Gastrocnemius medialis (tissue), 4 donors: ENCODE measurements around the gene DBP. TPM values are rescaled to one million over a fixed set of nuclear protein-coding genes. Genes with fewer than 3 reads are reported as not detected.

Experiments used
- ATAC-seq, 2 donors: fragments of 150-250 bp; one replicate each; pipeline ENCODE4 v1.9.1; 2016
- DNase-seq, 2 donors: peaks; one replicate each; pipeline ENCODE4 v3.0.0-alpha.2; 2019
- H3K27ac ChIP-seq, 4 donors: fragments of 200-600 bp; sonication (generic); 1 replicate in 1 of 4; 2 replicates in 3 of 4; pipeline ENCODE4 v1.5.1; 2016 to 2018; ENCODE audit warnings: mild to moderate bottlenecking in 2 of 4, moderate library complexity in 1 of 4
- H3K27me3 ChIP-seq, 3 donors: fragments of 200-600 bp; sonication (generic) in 2 of 3; 1 replicate in 1 of 3; 2 replicates in 2 of 3; pipeline versions ENCODE4 v1.5.1 to v1.6.0; 2016 to 2019; ENCODE audit warnings: mild to moderate bottlenecking in 1 of 3, moderate library complexity in 1 of 3
- H3K36me3 ChIP-seq, 2 donors: fragments of 200-600 bp; sonication (generic) in 1 of 2; one replicate each; pipeline ENCODE4 v1.5.1; 2017 to 2018
- H3K4me1 ChIP-seq, 2 donors: fragments of 200-600 bp; sonication (generic) in 1 of 2; one replicate each; pipeline ENCODE4 v1.5.1; 2016 to 2017; ENCODE audit warnings: mild to moderate bottlenecking in 2 of 2
- H3K4me3 ChIP-seq, 4 donors: fragments of 200-600 bp; sonication (generic) in 3 of 4; 1 replicate in 1 of 4; 2 replicates in 3 of 4; pipeline ENCODE4 v1.5.1; 2016 to 2019; ENCODE audit warnings: mild to moderate bottlenecking in 2 of 4
- H3K9me3 ChIP-seq, 3 donors: fragments of 200-600 bp; sonication (generic) in 2 of 3; 1 replicate in 1 of 3; 2 replicates in 2 of 3; pipeline ENCODE4 v1.5.1; 2016 to 2019
- POLR2A ChIP-seq, 2 donors: fragments of 450-650 bp; IDR thresholded peaks; one replicate each; pipeline ENCODE4 v1.6.1; 2017; ENCODE audit warnings: antibody characterized with exemption in 2 of 2, mild to moderate bottlenecking in 2 of 2, moderate library complexity in 2 of 2
- in situ Hi-C, 4 donors: fragments of 200-750 bp; cut with MboI; loops; one replicate each; pipeline versions ENCODE4 v1.15.0 to v1.8.0; 2017; ENCODE audit warnings: low sequenced_read_pairs in 4 of 4
- intact Hi-C: fragments of 100-400 bp; cut with DNase I; formaldehyde crosslinking; loops from one replicate; pipeline ENCODE4 v1.15.1; 2023; ENCODE audit warnings: low total_unique reads
- total RNA-seq, 4 donors: library from RNA; depleted of rRNA; stranded (reverse); fragments of >200 nt; gene quantifications; one replicate each; pipeline versions ENCODE4 v1.1.0 to v1.2.3, GENCODE V29; 2016
- TF ChIP-seq, protein P1 (sequence below), 5 experiments: fragments of 450-650 bp in 3 of 5; fragments of 200-600 bp in 2 of 5; sonication (generic) in 2 of 5; IDR thresholded peaks in 4 of 5; conservative IDR thresholded peaks in 1 of 5; 1 replicate in 4 of 5; 2 replicates in 1 of 5; pipeline ENCODE4 v1.5.1; 2016 to 2019; ENCODE audit warnings: antibody characterized with exemption in 5 of 5, mild to moderate bottlenecking in 3 of 5, moderate library complexity in 3 of 5

Gene DBP
- total RNA-seq, 4 donors from 2014 or later = 1.7 to 12.9 (median 4.4) TPM

DNA sequence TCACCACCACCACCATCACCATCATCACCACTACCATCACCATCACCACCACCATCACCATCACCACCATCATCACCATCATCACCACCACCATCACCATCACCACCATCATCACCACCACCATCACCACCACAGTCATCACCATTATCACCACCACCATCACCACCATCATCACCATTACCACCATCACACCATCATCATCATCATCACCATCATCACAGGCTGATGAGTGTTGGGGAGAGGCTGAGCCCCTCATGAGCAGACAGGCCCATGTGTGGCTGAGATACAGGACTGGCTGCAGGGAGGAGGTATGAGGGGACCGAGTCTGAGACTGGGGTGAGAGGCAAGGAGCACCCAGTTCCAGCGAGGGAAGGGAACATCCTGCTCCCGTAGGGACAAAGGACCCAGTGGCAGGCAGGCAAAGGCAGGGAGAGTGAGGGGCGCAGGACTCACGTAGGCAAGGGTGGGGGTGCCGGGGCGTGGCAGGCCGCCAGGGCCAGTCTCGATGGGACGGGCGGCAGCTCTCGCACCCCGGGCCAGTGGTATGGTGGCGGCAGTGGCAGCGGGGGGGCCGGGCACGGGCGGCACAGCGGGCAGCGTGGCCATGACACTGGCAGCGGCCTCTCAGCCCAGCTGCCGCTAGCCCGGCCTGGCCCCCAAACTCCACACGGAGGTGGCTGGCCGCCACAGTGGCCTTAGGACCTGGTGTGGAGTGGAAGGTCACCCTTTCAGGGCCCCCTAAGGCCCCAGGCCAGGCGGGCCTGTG, 32.9 kb upstream of the DBP start:
- in situ Hi-C loops = loop anchor here in 1 of 4 donors (10.0 kb wide), 1 partner anchor 175 kb away; no protein-coding TSS in a partner anchor
- no peaks in the 10 kb centered on the region for H3K27me3 ChIP-seq
- peaks cover 2 to 3% of the 10 kb centered on the region in 2 donors for H3K4me1 ChIP-seq
- H3K36me3 ChIP-seq = no peaks in the 10 kb centered on the region
- ATAC-seq (no peak), DNase-seq (no peak)
- no peak overlapping the region for H3K4me3 ChIP-seq
- intact Hi-C loops = loop anchor here (10.0 kb wide), 1 partner anchor 175 kb away; no protein-coding TSS in a partner anchor
- H3K9me3 ChIP-seq = no peaks in the 10 kb centered on the region
- no peak for TF ChIP-seq POLR2A (IDR thresholded peaks at IDR 0.05)
- TF ChIP-seq, protein P1, sequence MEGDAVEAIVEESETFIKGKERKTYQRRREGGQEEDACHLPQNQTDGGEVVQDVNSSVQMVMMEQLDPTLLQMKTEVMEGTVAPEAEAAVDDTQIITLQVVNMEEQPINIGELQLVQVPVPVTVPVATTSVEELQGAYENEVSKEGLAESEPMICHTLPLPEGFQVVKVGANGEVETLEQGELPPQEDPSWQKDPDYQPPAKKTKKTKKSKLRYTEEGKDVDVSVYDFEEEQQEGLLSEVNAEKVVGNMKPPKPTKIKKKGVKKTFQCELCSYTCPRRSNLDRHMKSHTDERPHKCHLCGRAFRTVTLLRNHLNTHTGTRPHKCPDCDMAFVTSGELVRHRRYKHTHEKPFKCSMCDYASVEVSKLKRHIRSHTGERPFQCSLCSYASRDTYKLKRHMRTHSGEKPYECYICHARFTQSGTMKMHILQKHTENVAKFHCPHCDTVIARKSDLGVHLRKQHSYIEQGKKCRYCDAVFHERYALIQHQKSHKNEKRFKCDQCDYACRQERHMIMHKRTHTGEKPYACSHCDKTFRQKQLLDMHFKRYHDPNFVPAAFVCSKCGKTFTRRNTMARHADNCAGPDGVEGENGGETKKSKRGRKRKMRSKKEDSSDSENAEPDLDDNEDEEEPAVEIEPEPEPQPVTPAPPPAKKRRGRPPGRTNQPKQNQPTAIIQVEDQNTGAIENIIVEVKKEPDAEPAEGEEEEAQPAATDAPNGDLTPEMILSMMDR (IDR thresholded peaks at IDR 0.05 in 4 of 5, conservative IDR thresholded peaks at IDR 0.05 in 1 of 5) = no peak
- H3K27ac ChIP-seq = no peak overlapping the region

DNA sequence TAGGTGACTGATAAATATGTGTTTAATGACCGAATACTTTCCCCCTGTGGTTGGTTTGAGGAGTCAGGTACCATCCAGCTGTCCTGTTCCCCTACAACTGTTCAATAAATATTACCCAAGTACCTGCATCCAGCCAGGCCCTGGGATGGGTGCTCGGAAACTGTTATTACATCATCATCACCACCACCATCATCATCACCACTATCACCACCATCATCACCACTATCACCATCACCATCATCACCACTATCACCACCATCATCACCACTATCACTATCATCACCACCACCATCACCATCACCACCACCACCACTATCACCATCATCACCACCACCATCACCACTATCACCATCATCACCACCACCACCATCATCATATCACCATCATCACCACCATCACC, 31.6 kb upstream of the DBP start:
- no peaks in the 10 kb centered on the region for H3K4me1 ChIP-seq
- TF ChIP-seq, protein P1 (IDR thresholded peaks at IDR 0.05 in 4 of 5, conservative IDR thresholded peaks at IDR 0.05 in 1 of 5) = no peak
- no peak for TF ChIP-seq POLR2A (IDR thresholded peaks at IDR 0.05)
- intact Hi-C loops (no loop called here), in situ Hi-C loops (no loop called here)
- H3K36me3 ChIP-seq = no peaks in the 10 kb centered on the region
- no peak overlapping the region for H3K4me3 ChIP-seq
- H3K27ac ChIP-seq = no peak overlapping the region
- no peaks in the 10 kb centered on the region for H3K27me3 ChIP-seq
- DNase-seq (no peak), ATAC-seq (no peak)
- no peaks in the 10 kb centered on the region for H3K9me3 ChIP-seq

DNA sequence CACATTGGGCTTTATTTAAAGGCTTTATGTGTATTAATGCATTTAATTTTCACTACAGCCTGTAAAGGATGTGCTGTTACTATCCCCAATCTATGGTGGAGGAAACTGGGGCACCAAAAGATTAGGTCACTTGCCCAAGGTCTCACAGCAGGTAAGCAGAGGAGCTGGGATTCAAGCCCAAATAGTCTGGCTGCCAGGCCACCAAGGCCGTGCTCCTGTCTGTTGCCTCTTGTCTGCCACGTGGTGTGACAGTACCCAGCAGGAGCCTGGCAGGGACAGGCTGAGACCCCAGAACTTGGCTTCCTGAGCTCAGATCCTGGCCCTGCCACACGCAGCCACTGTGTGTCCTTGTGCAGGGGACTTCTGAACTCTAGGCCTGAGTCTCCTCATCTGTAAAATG, 31.2 kb upstream of the DBP start:
- DNase-seq (no peak), ATAC-seq (no peak)
- H3K36me3 ChIP-seq = no peaks in the 10 kb centered on the region
- intact Hi-C loops = no loop called here
- no peaks in the 10 kb centered on the region for H3K27me3 ChIP-seq
- H3K4me1 ChIP-seq = no peaks in the 10 kb centered on the region
- no peaks in the 10 kb centered on the region for H3K9me3 ChIP-seq
- no peak overlapping the region for H3K27ac ChIP-seq
- in situ Hi-C loops = no loop called here
- TF ChIP-seq, protein P1 (IDR thresholded peaks at IDR 0.05 in 4 of 5, conservative IDR thresholded peaks at IDR 0.05 in 1 of 5) = no peak
- no peak for TF ChIP-seq POLR2A (IDR thresholded peaks at IDR 0.05)
- H3K4me3 ChIP-seq = no peak overlapping the region

DNA sequence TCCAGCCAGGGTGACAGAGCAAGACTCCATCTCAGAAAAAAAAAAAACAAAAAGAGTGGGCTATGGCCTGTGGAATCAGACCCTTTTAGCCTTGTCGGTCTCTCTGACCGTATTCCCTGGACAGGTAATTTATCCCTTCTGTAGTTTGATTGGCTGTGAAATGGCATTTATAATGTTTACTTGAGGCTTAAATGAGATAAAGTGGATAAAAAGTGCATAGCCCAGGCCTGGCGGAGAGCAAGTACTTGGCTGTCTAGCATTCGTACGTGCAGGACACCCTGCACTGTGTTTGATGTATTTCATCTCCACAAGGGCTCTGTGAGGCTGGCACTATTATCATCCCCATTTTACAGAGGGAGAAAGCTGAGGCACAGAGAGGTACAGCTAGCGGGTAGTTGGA, 28.6 kb upstream of the DBP start:
- Histone ChIP-seq H3K9me3 (no peaks in the 10 kb centered on the region), H3K27ac (no peak overlapping the region), H3K36me3 (no peaks in the 10 kb centered on the region), H3K27me3 (no peaks in the 10 kb centered on the region), H3K4me1 (no peaks in the 10 kb centered on the region), H3K4me3 (no peak overlapping the region)
- ATAC-seq (no peak), DNase-seq (no peak)
- intact Hi-C loops = no loop called here
- in situ Hi-C loops = no loop called here
- TF ChIP-seq POLR2A (IDR thresholded peaks at IDR 0.05) = no peak
- TF ChIP-seq, protein P1 (IDR thresholded peaks at IDR 0.05 in 4 of 5, conservative IDR thresholded peaks at IDR 0.05 in 1 of 5) = no peak
